ENCODE data around the gene NR3C2.

GRCh38 chr4:148353571-148353970 lies 88.6 kb downstream of the NR3C2 start:
- TF ChIP-seq BACH2 (CRISPR knock-in tag; IDR thresholded peaks at IDR 0.05; ENCODE audit: borderline replicate concordance) (no peak), RARB (CRISPR knock-in tag; IDR thresholded peaks at IDR 0.05) (no peak), ESRRG (CRISPR knock-in tag; IDR thresholded peaks at IDR 0.05) (no peak), OSR1 (CRISPR knock-in tag; IDR thresholded peaks at IDR 0.05) (no peak), GLIS3 (CRISPR knock-in tag; IDR thresholded peaks at IDR 0.05) (no peak), PATZ1 (CRISPR knock-in tag; IDR thresholded peaks at IDR 0.05; ENCODE audit: borderline replicate concordance) (no peak), ZFP30 (CRISPR knock-in tag; IDR thresholded peaks at IDR 0.05) (no peak), POU6F1 (CRISPR knock-in tag; IDR thresholded peaks at IDR 0.05; ENCODE audit: borderline replicate concordance, low read depth) (no peak), CSDC2 (CRISPR knock-in tag; IDR thresholded peaks at IDR 0.05) (no peak), CSRNP3 (CRISPR knock-in tag; IDR thresholded peaks at IDR 0.05) (no peak), TSHZ2 (CRISPR knock-in tag; IDR thresholded peaks at IDR 0.05) (no peak), ZNF70 (CRISPR knock-in tag; IDR thresholded peaks at IDR 0.05) (no peak)
